Cortex of kidney (tissue), 1 donor: ENCODE data around the gene GABRB2.

Source experiments
- DNase-seq: peaks from one replicate; lab custom pipeline; 2025; lab: John Stamatoyannopoulos, UW

Gene GABRB2

DNA sequence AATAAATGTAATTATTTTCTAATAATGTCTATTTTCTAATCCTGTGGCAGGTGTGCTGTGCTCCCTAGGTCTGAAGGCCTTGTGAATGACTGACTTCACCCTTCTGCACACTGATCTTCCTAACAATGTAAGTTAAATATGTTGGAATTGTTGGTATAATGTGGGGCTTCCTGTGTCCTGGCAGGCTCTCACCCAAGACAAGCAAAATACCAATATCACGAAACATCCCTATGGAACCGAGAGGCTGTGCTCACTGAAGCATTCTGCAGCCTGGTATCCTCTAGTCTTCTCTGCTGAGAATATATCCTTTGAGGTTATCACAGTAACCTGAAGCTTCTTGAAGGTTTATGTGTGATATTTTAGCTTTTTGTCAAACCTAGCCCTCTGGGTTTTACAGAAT, 159.4 kb downstream of the GABRB2 start:
- DNase-seq, result no peak

DNA sequence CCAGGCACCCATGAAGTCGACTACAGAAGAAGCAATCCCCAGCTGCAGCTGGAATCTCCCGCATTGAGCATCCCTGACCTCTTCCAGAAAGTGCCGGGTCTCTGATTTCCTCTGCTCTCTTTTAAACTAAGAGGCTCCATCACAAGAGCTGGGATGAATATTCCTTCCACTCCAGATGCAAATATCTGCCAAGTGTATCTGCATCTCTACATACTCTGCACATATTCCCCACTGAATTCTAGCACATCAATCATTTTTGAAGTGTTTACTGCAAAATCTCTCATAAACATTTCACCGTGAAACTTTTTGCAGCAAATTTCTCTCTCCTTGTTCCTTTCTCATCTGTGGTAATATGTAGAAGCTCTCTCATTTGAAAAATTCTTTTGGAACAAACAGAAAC, 161.5 kb downstream of the GABRB2 start:
- DNase-seq, result no peak

DNA sequence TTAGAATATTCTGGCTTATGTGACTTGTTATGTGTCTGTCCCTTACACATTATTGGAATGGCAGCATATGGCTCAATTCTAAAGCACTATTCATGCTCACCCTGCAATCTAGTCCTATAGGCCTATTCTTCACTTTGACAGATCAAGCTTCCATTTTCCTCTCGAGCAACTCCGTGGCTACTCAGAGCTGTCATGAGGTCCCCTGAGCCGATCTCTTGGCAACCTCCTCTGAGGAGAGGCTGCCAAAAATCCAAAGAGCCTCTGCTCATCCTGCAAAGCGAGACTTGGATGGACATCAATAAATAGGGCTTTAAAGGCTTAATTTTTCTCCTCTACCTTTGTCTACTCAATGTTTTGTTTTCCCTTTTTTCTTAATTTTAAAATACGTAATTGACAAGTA, 163.8 kb downstream of the GABRB2 start:
- DNase-seq, result no peak

DNA sequence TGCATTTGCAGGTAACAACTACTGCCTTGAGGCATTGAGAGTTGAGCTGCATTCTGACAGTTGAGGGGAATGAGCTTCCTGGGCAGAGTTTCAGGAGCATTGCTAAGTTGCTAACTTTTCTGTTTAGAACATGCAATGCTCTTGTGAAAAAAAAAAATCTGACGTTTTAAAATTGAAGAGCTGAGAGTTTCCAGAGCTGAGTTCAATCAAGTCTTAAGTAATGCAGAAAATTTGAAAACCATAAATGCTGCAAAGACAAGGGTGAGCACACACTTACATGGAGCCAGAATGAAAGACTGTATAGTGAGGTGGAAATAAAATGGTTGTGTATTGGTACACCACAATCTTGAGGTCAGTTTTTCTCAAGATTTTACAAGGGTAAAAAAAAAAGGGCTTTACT, 166.0 kb downstream of the GABRB2 start:
- no peak for DNase-seq

DNA sequence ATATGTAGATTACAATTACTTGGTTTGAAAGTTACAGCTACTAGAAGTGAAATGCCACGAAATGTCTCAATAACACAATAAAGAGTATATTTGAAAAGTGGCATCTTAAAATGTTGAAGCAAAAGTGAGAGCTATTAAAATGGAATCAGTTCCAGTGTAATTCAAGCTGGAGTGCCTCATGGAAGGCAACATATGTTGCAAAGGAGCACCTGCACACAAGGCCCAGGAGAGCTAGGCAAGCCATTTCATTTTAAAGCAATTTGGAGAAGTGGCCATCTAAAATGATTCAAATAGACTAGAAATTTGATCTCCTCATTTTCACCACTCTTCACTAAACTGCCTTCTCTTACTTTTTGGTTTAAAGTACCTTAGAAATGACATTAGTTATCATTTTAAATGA, 167.8 kb downstream of the GABRB2 start:
- DNase-seq, result no peak

DNA sequence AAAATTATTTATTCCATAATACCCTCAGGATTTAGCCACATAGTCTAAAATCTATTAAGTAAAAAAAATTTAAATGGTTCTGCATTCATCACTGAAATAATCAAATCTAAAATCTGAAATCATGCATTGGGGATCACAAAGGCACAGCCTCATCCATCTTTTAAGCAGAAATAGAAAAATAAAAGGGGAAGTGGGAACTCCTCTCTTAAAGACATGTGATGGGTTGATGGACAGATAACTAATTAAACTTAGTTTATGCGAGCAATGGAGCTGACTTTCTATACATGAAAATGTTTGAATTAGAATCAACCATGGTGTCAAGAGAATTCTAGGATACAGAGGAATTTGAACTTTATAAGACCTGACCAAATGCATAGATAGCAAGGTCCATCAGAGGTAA, 170.5 kb downstream of the GABRB2 start:
- no peak for DNase-seq

DNA sequence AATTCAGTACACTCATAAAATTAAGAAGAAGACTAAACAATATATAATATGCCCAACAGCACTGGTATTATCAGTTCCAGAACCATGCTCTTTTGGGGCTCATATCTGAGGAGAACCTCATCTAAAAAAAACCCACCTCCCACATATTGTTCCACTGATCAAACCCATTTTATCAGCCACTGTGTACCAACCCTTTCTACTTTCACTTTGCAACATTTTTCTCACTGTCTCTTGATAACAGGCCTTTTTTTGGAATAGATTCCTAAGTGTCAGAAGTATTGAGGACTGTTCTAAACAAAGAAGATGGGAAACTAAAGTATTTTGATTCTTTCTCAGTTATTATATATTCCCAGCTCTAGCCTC, 173.2 kb downstream of the GABRB2 start:
- DNase-seq, result no peak

DNA sequence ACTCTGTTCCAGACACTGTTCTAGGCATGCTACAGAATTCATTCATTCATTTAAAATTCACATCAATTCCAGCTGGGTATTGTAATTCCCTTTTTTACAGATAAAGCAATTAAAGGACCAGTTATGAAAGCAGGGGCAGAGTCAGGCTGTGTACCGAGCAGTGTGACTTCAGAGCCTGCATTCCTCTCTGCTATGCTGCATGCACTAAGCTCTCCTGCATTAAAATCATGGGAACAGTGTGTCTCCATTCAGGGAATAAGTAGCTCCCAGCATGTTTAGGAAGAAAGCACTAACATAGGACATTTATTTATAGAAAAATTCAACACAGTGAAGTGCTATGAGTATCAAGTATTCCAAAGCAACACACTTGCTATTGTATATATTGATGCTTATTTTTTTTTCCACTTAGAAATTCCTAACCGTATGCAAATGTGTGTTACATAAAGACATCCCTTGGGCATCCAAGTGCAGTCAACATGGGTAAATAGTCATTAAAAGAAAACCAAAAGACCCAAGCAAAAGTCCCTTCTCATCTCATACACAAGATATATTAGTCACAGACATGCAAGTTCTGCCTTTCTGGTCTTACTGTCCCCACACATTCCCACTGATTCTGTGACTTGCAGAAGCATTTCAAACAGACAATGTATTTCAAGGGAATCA, 173.7 kb downstream of the GABRB2 start:
- no peak for DNase-seq

DNA sequence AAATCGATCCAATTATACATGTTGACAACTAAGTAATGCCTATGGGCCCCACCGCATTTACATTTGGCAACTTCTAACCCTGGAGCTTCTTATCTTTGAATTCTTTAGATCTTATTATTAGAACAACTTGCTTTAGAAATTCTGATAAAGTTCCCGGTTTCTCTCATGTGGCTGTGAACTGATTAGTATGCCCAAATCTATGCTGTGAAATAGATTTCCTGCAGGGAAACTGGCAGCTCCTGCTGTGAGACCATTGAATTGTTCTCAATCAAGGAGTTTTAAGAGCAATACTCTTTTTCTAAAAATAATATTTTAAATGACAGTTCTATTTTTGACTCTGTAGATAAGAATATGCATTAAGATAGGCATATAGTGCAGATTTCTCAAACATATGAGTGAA, 177.5 kb downstream of the GABRB2 start:
- DNase-seq, result no peak

DNA sequence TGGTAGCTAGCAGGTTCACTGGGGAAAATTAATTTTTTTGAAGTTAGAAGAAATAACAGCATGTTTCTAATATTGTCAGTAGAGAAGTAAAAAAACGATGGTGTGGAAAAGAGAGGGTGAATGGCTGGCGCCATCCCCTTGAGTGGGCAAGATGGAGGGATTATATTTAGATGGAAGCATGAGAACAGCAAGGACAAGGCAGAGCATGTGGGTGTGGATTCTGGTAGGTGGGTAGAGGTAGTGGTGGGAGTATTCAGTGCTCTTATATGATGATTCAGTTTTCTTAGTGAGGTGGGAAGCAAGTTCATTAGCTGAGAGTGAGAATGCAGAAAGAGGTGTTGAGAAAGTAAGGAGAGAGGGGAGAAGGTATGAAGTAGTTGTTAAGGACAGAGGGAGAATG, 188.1 kb downstream of the GABRB2 start:
- no peak for DNase-seq

DNA sequence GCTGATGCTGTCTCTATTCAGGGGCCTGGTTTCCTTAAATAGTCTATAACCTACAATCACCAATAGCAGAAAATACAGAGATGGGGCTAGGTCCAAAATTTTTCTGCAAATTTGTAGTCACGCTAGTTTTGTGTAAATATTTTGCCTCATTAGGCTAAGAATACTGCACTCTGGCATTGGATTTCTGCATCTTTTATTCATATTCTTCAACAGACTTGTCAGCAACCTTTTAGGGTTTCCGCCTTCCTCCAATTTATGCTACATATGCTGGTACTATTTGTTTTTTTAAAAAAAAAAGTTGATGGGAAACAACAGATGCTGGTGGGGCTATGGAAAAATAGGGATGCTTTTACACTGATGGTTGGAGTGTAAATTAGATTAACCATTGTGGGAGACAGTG, 202.3 kb downstream of the GABRB2 start:
- no peak for DNase-seq

DNA sequence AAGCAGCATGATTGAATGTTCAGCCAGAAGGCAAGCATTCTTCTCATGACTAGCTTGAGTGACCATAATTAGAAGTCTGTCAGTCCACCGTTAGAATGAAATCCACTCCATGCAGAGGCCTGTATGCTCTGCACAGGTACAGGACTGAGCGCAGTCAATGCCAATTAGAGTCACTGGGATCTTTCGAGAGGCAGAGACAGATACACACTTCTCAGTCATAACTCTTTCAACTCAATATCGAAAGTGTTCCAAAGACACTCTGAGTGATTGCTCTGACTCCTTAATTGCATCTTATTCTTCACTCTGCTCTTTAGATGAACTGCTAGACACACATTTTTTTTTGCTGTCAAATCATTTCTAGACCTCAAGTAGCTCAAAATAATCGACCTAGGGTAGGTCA, 203.6 kb downstream of the GABRB2 start:
- DNase-seq, result no peak

DNA sequence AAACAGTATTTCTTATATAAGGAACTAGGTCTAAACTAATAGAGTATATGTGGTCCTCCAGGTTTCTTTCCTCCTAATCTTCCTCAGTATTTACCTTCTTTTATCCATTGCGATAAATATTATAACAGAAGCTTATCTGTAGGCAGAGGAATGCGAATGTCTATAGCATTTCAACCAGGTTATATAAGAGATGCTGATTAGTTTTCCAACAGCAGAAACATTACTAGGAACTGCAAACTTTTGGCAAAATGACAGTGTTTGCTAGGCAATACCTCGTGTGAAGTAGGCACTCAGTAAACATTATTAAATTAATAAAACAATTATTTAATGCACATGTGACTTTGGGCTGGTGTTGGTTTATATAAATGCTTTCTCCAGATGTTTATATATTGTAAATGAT, 206.5 kb downstream of the GABRB2 start:
- no peak for DNase-seq

DNA sequence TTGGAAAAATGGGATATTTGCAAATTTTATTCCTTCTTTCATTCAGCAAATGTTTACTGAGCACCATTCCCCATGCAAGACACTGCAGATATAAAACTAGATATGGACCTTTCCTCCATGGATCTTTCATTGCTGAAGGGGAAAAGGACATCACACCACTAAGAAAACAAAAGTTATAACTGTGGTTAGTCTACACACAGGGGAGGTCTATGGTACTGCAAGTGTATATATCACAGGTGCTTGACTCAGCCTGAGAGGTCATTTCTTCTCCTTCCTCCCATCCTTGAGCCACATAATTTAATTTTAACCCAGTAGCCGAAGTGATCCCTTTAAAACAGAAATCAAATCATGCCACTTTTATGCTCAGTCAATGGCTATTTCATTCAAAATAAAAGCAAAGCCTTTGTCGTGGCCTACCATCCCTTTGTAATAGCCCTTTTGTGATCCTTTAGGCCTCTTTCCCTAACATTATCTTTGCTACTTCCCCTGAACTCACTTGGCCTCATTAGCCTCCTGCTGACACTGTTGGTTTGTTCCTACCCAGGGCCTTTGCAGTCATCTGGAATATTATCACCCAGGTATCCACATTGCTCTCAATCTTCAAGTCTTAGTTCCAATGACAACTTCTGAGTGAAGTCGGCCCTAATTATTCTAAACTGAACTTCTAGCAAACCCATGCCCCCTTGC, 213.2 kb downstream of the GABRB2 start:
- DNase-seq, result no peak

DNA sequence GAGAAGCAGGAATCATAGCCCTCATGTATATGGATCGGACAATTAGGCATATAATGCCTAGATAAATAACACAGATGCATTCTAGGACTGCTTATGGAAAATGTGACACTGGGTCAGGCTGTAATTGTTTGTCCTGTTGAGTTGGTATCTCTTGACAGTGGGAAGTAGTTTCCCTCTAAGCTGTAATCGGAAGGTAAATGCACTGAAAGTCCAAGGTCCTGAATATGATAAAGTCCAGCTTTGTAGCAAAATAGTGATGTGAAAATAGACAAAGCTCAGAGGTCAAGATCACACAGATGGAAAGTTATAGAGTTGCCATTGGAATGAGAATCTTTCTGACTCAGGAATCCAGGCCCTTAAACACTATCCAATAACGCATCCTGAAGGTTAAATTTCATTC, 214.2 kb downstream of the GABRB2 start:
- no peak for DNase-seq

DNA sequence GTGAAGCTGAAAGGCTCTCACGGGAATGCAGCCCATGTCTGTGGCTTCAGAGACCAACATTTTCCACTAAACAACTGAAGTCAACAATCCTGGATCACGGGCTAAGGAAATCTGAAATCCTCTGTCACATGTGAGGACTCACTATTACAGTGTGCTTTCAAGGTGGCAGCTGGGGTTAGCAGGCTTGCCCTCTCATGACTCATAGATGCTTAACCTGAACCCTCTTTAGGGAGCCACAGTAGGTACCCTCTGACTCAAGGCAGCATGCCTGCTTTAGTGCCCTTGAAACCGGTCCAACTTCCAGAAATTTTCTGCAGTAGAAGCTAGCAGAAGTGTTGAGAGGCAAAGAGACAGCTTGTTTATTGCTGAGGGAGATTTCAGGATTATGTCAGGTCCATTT, 232.5 kb downstream of the GABRB2 start:
- no peak for DNase-seq

DNA sequence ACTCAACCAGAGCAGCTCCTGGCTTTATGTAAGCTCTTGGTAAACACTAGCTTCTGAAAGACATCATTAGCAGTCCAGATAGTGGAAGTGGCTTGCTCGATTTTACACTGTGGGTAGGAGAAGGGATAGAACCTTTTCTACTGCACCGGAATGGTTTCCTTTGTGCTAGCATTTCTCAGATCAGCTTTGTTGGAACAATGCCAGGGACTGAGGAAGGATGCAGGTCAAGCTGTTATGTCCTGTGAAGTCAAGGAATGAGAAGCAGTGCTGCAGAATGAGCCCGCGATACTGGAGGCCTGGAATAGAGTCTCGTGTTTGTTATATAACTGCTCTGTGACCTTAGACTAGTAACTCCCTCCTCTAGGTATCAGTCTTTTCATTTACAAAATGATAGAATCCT, 233.6 kb downstream of the GABRB2 start:
- no peak for DNase-seq

DNA sequence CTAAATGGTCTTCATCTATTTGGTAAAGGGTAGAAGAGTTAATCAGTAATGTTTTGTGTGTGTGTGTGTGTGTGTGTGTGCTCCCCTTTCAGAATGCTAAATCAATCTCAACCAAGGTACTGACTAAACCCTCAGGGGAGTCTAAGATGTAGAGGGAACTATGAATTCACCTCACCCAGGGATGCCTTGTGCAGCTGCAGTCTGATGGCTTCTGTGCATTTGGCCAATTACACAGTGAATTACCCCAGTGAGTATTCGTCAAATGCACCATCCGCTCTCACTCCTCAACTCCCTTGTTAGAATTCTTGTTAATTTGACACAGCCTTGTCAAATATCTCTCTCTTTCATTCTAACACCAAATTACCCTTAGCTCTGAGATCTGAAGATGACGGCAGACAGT, 234.6 kb downstream of the GABRB2 start:
- no peak for DNase-seq

DNA sequence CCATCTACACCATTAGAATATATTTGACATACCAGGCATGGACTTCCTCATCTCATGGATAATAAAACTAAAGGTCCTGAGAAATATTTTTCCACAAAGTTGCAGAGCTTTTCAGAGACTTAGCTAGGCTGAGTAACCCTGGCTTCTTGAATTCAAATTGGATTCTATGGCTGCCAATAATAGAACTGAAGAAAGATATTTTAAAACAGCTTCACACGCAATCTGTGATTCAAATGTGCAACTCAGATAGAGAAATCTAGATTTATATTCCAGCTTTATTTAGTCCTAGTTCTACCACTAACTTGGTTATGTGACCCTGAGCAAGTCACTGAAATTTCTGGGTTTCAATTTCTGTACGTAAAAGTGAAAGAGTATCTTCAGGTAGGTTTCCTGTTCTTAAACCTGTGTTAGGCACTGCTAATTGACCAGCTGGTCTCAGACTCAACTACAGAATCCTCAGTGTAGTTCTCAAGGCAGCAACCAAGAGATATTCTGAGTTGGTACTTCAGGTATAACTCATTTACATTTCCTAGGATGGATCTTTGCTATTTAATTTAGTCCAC, 235.3 kb downstream of the GABRB2 start:
- DNase-seq, result no peak

DNA sequence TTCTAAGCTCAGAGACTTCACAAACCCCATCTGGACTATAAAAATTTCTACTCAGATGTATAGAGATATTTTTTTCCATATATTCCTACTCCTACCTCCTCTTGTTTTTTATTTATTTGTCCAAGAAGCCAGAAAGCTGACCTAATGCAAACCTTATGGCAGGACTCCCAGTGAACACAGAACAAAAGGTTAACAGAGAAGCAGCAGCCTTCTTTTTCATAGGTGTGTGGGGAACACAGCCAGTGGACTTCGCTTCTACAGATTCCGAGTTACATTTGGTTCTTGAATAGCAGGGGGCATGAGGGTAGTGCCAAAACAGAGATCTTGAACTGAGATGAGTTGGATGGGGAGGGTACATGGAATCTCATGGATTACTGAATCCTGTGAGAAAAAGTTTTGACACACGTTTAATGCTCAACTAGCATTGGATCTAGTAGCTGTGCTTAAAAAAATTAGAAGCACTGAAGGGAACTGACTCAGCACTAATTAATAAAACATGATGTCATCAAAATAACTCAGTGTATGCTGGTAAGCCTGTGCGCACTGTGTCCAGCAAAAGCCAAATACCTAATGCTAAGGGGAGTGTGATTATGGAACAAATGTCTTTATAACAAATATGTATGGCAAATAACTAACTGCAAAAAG, 240.1 kb downstream of the GABRB2 start:
- no peak for DNase-seq

DNA sequence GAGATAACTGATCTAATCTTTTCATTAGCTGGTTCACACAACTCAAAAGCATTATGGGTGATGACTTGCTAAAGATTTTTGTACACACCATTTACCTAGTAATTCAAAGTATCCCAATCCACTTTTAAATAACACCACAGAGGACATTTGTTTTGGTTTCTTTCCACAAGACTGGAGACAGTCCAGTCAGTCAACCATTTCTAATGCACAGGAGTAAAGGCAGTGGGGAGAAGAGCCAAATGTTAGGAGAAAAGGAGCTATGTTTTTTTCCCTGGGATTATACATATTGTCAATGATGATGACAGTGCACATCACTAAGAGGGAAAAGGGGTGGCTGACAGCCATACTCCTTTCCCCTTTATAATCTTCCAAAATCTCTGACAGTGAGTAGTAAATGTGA, 240.9 kb downstream of the GABRB2 start:
- no peak for DNase-seq

DNA sequence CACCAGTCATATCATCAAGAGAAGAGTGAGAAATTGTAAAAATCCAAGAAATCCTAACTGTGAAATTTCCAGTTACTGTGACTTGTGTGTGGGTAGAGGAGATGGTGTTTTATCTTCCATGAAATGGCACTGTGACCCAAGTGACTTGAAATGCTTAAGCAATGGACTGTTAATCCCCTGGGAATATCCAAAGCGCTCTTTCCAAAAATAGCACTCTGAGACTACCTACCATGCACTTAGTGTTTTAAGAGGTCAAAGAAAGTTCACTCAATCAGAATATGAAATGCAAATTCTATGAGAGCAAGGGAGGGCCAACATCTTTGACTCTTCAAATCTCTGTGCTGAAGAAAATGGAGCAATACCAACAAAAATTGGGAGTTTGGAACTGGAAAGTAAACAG, 244.0 kb downstream of the GABRB2 start:
- DNase-seq, result no peak

DNA sequence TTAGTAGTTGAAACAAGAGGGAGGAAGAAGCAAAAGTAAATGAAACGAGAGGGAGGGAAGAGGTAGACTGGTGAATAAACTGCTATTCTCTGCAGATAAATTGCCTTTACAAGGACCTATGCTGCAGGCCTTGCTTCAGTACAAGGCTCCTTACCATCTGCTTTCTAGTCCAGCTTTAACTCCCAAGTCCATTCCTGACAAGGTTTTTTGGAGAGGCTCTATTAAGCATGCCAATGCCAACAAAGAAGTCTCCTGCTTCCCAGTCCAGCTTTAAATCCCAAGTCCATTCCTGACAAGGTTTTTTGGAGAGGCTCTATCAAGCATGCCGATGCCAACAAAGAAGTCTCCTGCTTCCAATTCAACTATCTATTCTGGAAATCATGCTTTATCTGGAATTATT, 244.9 kb downstream of the GABRB2 start:
- DNase-seq, result no peak
